SK-N-SH treated with all-trans-retinoic acid at 6 μM for 48 hours (cell line): ENCODE results near the gene TTC13.
A peak's percentile ranks its signal among the peaks of the same experiment; 100 is the strongest.

Experiments used
- ATAC-seq: fragments of 200-7000 bp; cut with Tn5 transposase; 3 replicates; pipeline ENCODE4 v1.9.1; 2020; ENCODE audit warnings: mild to moderate bottlenecking, moderate library complexity
- ESRRG ChIP-seq: fragments of 250-450 bp; sonication (Bioruptor Pico); IDR thresholded peaks from 2 replicates; pipeline ENCODE4 v1.6.1; 2021; ENCODE audit warnings: mild to moderate bottlenecking
- GLIS3 ChIP-seq: fragments of 250-450 bp; sonication (Bioruptor Pico); IDR thresholded peaks from 2 replicates; pipeline ENCODE4 v1.5.0; 2020; ENCODE audit warnings: mild to moderate bottlenecking, moderate library complexity
- OSR1 ChIP-seq: fragments of 250-450 bp; sonication (Bioruptor Pico); IDR thresholded peaks from 2 replicates; pipeline ENCODE4 v1.8.0; 2022; ENCODE audit warnings: moderate library complexity, mild to moderate bottlenecking, inconsistent platforms
- TCF4 ChIP-seq: fragments of 250-450 bp; sonication (Bioruptor Pico); IDR thresholded peaks from 2 replicates; pipeline ENCODE4 v1.8.0; 2021; ENCODE audit warnings: mild to moderate bottlenecking, moderate library complexity, borderline replicate concordance
- TOX ChIP-seq: fragments of 250-450 bp; sonication (Bioruptor Pico); IDR thresholded peaks from 2 replicates; pipeline ENCODE4 v1.8.0; 2021; ENCODE audit warnings: mild to moderate bottlenecking, moderate library complexity, borderline replicate concordance
- ZC3H10 ChIP-seq: fragments of 250-450 bp; sonication (Bioruptor Pico); IDR thresholded peaks from 2 replicates; pipeline ENCODE4 v1.5.1; 2021; ENCODE audit warnings: mild to moderate bottlenecking, moderate library complexity
- ZFP3 ChIP-seq: fragments of 250-450 bp; sonication (Bioruptor Pico); IDR thresholded peaks from 2 replicates; pipeline ENCODE4 v1.5.0; 2020; ENCODE audit warnings: mild to moderate bottlenecking, moderate library complexity
- ZFP30 ChIP-seq: fragments of 450-650 bp; formaldehyde crosslinking; IDR thresholded peaks from 2 replicates; pipeline ENCODE4 v1.5.0; 2022; ENCODE audit warnings: mild to moderate bottlenecking, moderate library complexity
- ZNF70 ChIP-seq: fragments of 450-650 bp; formaldehyde crosslinking; IDR thresholded peaks from 2 replicates; pipeline ENCODE4 v1.5.0; 2020; ENCODE audit warnings: mild to moderate bottlenecking, moderate library complexity
- TF ChIP-seq, protein P1 (sequence below): fragments of 250-450 bp; sonication (Bioruptor Pico); IDR thresholded peaks from 2 replicates; pipeline ENCODE4 v1.8.0; 2021; ENCODE audit warnings: low read depth, mild to moderate bottlenecking, moderate library complexity, borderline replicate concordance
- TF ChIP-seq, protein P2 (sequence below): fragments of 250-450 bp; sonication (Bioruptor Pico); IDR thresholded peaks from 2 replicates; pipeline ENCODE4 v1.5.1; 2020; ENCODE audit warnings: low read depth, mild to moderate bottlenecking, moderate library complexity
- TF ChIP-seq, protein P3 (sequence below): fragments of 250-450 bp; sonication (Bioruptor Pico); IDR thresholded peaks from 2 replicates; pipeline ENCODE4 v1.5.1; 2021; ENCODE audit warnings: mild to moderate bottlenecking, moderate library complexity
- TF ChIP-seq, protein P4 (sequence below): fragments of 250-450 bp; sonication (Bioruptor Pico); IDR thresholded peaks from 2 replicates; pipeline ENCODE4 v1.5.0; 2020; ENCODE audit warnings: mild to moderate bottlenecking, moderate library complexity

Gene TTC13

DNA sequence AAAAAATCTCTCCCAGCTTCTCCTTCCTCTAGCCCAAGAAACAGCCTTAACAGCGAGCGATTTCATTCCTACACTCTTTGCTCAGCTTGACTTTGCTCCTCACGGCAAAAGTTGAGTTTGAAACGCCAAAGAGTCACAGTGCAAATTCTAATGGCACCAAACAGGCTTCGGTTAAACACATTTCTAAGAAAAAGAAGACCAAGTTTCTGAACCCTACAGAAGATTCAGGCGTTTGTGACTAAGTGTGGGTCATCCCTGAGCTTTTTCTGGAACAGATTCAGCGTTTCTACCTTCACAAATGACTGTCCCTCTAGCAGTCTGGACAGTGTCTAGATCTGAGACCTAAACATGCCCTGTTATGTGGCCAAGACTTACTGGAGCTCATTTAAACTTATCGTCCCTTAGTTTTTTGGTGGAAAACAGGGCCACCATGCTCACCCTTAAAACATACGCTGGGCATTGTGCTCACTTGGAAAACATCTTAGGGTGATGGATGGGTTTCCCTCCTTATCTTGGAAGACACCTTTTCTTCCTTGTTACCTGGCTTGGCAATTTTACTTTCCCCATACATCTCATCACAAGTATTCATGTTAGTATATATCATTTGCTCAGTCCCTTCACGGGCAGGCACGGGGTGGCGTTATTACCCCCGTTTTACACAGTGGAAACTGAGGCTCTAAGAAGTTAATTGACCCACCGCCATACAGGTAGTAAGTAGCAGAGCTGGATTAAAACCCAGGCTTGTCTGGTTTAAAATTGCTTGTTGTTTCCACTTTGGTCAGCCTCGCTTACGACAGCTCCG, 111.4 kb downstream of the TTC13 start:
- TF ChIP-seq ZC3H10 (no peak), GLIS3 (no peak), TOX (CRISPR knock-in tag) (no peak)
- TF ChIP-seq, protein P1, sequence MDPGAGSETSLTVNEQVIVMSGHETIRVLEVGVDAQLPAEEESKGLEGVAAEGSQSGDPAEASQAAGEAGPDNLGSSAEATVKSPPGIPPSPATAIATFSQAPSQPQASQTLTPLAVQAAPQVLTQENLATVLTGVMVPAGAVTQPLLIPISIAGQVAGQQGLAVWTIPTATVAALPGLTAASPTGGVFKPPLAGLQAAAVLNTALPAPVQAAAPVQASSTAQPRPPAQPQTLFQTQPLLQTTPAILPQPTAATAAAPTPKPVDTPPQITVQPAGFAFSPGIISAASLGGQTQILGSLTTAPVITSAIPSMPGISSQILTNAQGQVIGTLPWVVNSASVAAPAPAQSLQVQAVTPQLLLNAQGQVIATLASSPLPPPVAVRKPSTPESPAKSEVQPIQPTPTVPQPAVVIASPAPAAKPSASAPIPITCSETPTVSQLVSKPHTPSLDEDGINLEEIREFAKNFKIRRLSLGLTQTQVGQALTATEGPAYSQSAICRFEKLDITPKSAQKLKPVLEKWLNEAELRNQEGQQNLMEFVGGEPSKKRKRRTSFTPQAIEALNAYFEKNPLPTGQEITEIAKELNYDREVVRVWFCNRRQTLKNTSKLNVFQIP (CRISPR knock-in tag): no peak
- peak; percentile 13 for ATAC-seq

DNA sequence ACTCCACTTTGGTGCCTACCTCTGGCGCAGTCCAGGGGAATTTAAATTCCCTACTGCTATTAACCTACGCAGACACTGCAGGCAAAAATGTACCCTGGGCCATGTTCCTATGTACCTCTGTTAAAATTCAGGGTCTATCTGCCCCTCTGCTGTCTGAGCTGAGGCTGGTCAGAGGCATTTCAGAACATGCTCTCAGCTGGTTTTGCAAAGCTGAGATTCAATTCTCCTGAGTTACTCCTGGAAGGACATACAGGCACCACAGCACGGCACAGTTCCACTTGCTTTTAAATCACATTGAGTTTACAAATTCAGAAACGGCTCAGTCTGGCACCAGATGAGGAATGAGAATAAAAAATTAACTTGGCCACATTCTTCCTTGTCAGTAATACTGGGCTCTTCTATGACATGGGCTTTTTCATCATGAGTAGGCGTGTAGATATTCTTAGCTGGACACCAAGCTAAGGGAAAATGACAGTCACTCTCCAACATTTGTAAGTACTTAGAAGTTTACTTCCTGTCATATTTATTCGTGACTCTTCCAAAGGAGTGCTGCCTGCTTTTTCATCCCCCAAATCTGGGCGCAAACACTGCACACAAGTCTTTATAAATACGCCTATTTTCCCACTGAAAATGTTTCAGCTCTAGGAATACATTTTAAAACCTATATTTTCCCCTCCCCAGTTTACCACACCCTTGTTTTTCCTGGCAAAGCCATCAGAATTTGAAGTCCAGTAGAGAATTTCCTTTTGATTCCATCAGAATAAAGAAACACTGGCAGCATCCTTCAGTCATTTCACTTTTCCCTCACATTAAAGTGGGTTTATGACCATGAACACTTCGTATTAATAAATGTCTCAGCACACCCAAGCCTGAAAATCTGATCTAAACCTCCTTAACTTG, 112.2 kb downstream of the TTC13 start:
- TF ChIP-seq ESRRG: no peak
- ATAC-seq: no peak; the same call in 2 of the 3 replicates

DNA sequence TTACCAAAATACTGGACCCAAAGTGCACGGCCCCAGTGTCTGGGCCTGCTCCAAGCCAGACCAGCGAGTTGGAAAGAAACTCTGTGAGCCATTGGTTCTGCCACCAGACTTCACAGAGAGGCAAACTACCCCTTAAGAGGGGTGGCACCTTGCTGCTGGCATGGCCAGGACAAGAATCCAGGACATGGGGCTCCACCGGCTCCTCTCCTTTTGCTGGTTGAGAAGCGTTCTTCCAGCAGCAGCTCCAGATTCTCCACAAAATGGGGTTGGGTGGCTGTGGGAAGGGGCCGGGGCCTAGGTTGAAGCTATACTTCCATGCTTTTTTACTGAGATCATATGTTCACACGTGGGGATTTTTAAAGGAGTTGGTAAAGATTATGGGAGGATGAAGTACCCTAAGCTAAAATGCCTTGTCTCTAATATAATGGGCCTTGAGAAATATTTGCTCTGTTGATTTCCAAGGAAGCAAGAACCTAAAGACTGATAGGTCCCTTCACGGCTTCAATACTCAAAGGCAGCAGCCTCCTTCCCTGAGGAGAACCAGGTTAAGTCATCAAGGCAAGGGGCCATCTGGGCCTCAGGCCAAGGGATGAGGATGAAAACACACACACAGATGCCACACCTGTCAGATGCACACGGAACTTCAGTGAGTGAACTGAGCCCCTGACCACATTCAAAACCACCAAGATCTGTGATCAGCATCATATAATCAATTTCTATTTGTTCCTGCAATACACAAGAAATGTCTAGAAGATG, 113.4 kb downstream of the TTC13 start:
- TF ChIP-seq, protein P1 (CRISPR knock-in tag): no peak
- TF ChIP-seq ZFP3 (CRISPR knock-in tag) (no peak), ZC3H10 (no peak), ZFP30 (CRISPR knock-in tag) (no peak), GLIS3 (no peak), TCF4 (CRISPR knock-in tag) (no peak), OSR1 (no peak)
- TF ChIP-seq, protein P2, sequence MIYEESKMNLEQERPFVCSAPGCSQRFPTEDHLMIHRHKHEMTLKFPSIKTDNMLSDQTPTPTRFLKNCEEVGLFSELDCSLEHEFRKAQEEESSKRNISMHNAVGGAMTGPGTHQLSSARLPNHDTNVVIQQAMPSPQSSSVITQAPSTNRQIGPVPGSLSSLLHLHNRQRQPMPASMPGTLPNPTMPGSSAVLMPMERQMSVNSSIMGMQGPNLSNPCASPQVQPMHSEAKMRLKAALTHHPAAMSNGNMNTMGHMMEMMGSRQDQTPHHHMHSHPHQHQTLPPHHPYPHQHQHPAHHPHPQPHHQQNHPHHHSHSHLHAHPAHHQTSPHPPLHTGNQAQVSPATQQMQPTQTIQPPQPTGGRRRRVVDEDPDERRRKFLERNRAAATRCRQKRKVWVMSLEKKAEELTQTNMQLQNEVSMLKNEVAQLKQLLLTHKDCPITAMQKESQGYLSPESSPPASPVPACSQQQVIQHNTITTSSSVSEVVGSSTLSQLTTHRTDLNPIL (CRISPR knock-in tag): no peak
- TF ChIP-seq, protein P3, sequence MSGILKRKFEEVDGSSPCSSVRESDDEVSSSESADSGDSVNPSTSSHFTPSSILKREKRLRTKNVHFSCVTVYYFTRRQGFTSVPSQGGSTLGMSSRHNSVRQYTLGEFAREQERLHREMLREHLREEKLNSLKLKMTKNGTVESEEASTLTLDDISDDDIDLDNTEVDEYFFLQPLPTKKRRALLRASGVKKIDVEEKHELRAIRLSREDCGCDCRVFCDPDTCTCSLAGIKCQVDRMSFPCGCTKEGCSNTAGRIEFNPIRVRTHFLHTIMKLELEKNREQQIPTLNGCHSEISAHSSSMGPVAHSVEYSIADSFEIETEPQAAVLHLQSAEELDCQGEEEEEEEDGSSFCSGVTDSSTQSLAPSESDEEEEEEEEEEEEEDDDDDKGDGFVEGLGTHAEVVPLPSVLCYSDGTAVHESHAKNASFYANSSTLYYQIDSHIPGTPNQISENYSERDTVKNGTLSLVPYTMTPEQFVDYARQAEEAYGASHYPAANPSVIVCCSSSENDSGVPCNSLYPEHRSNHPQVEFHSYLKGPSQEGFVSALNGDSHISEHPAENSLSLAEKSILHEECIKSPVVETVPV (CRISPR knock-in tag): no peak
- TF ChIP-seq, all 23 proteins: peak for 0
- ATAC-seq: no peak

DNA sequence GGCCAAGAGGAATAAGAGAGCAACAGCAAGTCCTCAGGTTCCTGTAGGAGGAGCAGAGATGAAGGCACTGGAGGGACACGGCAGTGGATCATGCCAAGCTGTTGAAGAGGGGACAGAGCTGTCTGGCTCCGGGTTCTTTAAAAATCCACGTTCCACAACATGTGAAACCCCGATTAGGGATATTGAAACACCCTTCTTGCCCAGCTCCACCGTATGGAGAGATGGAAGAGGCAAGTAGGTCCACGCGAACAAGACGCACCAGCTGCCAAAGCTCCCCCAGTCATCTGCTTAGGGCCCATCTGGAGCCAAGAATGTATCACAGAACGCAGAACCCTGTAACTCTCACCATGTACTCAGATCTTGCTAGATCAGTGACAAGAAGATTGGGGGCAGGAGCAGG, 114.2 kb downstream of the TTC13 start:
- no peak for ATAC-seq

More for the DNA sequence above, 114.2 kb downstream of the TTC13 start:
- TF ChIP-seq, protein P4, sequence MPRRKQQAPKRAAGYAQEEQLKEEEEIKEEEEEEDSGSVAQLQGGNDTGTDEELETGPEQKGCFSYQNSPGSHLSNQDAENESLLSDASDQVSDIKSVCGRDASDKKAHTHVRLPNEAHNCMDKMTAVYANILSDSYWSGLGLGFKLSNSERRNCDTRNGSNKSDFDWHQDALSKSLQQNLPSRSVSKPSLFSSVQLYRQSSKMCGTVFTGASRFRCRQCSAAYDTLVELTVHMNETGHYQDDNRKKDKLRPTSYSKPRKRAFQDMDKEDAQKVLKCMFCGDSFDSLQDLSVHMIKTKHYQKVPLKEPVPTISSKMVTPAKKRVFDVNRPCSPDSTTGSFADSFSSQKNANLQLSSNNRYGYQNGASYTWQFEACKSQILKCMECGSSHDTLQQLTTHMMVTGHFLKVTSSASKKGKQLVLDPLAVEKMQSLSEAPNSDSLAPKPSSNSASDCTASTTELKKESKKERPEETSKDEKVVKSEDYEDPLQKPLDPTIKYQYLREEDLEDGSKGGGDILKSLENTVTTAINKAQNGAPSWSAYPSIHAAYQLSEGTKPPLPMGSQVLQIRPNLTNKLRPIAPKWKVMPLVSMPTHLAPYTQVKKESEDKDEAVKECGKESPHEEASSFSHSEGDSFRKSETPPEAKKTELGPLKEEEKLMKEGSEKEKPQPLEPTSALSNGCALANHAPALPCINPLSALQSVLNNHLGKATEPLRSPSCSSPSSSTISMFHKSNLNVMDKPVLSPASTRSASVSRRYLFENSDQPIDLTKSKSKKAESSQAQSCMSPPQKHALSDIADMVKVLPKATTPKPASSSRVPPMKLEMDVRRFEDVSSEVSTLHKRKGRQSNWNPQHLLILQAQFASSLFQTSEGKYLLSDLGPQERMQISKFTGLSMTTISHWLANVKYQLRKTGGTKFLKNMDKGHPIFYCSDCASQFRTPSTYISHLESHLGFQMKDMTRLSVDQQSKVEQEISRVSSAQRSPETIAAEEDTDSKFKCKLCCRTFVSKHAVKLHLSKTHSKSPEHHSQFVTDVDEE (CRISPR knock-in tag): no peak
- TF ChIP-seq ESRRG: no peak
- no peak for TF ChIP-seq ZNF70 (CRISPR knock-in tag)
